GM18907 (cell line): Measurements from ENCODE around the gene NTM.

Source experiments
- ATAC-seq: cut with Tn5 transposase; IDR thresholded peaks from one replicate; pipeline ENCODE4 v1.9.1; 2021; ENCODE audit warnings: mild to moderate bottlenecking, moderate library complexity; ENCODE audit not compliant: unreplicated experiment

The NTM gene

GRCh38 chr11:131875611-131876010 lies 505.2 kb downstream of the NTM start:
- ATAC-seq: no peak

GRCh38 chr11:131877246-131877942 lies 507.0 kb downstream of the NTM start:
- ATAC-seq: no peak

DNA sequence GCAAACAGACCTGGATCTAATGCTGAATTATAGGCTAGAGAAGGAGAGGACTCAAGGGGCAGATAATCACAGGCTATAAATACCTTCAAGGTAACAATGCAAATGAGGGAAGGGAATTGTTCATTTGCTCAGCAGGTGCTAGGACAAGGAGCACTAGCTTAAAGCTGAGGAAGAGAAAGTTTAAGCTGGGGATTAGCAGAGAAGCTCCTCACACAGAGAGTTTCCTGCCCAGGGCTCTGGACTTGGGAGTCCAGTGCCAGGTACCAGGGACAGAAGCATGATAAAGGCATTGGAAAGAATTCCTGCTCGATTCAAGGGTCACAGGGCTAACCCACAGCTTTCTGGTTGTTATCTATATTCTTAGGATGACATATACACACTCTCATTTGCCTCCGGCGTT lies 509.9 kb downstream of the NTM start:
- no peak for ATAC-seq

DNA sequence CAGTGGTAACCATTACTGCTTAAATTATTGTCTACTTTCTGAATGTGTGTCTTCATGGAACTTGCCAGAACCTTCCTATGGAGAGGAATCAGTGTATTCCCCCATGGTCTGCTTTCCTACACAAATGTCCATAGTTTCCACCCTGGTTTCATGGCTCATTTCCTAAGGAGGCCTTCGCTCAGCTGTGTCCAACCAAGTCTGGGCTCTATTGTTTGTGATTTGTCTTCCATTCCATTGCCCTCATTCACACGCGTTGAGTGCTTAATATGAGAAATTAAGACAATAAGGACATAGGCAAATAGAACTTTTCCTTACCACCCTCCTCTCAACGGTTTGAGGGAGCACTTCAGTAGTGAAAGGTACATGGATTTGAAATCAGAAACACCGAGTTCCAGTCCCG lies 510.6 kb downstream of the NTM start:
- no peak for ATAC-seq

DNA sequence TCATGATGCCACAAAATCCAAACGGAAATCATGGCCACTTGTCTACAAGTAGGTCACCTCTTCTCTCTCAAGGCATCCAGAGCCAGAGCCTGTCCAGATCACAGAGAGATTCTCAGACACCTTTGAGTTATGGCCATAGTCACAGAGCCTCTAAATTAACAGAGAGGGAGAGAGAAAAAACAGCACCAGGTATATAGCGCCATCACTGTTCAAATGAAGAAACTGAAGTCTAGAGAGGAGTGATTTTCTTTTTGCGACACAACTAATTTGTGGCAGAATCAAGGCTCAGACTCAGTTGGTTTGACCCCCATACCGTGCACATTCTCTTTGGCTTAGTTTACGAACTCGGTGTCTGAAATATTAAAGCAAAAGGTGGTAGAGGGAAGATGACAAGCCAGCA lies 512.9 kb downstream of the NTM start:
- no peak for ATAC-seq

DNA sequence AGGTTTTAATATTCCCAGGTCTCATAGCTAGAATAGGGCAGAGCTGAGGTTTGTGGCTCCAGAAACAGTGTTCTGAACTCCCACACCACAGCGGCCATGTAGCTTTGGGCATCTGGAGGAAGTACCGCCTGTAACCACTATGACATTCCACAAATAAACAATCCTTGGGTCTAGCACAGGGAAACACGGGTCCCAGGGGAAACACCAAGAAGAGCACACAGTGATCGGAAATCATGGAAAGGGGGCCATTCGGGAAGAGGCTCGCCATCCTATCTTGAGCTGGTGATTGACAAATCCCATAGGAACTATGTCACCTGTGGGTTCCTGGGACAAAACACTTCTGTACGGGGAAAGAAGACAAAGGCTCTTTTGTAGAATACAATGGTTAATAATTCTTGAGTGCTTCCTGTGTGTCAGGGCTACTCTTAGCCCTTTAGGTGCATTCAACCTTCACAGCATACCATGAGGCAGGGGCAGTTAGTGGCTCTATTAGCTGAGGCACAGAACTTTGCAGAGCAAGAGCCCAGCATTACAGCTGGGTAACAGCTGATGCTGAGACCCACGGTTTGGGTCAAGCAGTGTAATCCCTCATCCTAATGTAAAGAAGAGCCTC lies 514.2 kb downstream of the NTM start:
- ATAC-seq: peak; percentile 88

- ATAC-seq: no peak
These were observed 515.0 kb downstream of the NTM start for GRCh38 chr11:131885431-131885830.

DNA sequence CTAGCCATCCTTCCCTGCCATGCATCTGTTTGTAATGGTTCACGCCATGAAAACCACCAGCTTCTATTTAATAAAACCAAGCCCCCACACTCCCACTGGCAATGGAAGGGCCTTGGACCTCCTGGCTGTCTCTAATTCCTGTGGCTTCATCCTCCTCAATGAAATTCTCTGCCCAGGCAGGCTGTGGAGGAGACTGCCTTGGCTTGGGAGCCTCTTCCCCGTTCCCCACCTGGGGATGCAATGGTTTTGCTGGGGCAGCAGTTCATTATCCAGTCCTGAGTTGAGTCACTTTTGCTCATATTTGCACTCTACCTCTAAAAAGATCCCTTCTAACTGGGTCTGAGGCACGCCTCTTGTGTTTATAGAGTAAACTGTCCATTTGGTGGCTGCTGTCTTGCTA lies 515.8 kb downstream of the NTM start:
- no peak for ATAC-seq

- no peak for ATAC-seq
These were observed 517.9 kb downstream of the NTM start for GRCh38 chr11:131888230-131888855.

- no peak for ATAC-seq
These were observed 518.7 kb downstream of the NTM start for GRCh38 chr11:131889146-131889577.

DNA sequence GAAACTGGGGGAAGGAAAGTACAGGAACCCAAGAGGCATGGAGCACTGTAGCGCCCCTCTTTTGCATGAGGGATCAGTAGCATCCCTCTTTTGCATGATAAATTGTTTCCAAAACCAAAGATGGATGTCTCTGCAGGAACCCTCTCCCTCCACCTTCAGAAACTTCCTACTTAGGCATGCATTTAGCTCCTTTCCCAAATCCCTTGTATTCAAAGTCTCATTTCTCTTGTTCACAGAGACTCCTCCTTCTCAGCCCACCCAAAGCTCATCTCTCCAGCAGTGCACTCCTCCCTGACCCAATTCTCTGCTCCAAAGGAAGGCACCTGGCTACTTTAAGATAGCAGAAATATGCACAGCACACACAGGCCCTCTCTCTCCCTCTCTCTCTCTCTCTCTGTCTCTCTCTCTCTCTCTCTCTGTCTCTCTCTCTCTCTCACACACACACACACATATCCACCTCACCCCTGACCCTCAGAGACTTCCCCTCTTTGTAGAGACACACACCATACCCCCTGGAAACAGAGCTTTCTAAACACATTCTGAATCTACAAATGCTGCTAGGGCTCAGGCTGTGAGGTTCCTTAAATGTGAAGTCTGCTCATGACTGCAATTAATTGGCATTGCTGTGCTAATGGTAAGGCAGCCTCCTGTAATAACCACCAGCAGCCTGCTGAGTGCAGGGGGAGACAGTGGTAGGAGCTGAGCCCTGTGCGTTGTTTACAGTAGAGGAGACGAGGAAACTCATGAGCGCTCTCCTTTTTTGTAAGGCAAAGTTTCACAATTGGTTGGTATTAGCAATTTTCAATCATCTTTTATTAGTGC lies 519.6 kb downstream of the NTM start:
- ATAC-seq: no peak

- peak; percentile 95 for ATAC-seq
These were observed 522.9 kb downstream of the NTM start for GRCh38 chr11:131893103-131893890.

GRCh38 chr11:131893988-131894387 lies 523.6 kb downstream of the NTM start:
- ATAC-seq: no peak

- no peak for ATAC-seq
These were observed 524.5 kb downstream of the NTM start for GRCh38 chr11:131894615-131895544.

- no peak for ATAC-seq
These were observed 525.5 kb downstream of the NTM start for GRCh38 chr11:131895865-131896264.

DNA sequence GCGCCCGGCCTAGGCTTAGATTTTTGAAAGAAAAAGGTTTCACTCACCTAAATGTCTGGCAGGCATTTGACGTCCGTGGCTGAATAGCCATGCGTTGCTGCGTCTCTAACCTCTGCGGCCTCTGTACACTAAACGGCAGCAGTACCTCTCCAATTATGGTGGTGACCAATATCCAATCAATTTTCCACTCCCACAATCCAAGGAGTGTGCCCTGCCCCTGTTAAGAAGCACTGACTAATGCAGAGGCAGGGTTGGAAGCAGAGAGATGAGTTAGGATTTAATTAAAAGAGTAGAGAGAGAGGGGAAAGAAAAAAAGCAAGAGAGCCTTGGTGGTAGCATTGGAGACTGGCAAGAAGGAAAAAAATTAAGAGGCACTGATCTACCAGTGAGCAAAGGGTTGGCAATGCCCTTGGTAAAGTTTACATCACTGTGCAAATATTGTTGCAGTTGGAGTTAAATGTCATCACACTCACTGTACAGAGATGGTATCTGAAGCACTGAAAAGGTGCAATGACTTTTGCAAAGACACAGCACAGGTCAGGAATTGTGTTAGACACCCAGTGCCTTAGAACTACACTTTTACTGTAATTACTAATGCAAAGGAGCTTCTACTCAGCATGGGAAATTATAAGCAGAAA lies 526.7 kb downstream of the NTM start:
- no peak for ATAC-seq

DNA sequence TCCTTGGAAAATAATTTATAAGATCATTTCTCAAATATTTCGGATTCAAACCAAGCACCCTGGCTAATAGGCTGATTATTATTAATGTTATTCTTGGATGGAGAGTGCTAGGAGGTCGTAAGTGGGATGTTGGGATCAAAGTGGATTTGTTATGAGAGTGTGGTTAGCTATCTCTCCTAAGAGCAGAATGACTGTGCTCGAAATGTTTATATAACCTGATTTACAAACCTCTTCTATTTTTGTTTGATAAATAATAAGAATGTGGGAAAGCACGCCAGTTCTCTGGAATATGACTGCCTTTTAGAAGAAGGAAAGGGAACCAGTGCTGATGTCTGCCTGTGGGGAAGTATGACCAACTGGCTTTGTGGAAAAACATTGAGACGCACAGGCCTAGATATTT lies 527.5 kb downstream of the NTM start:
- no peak for ATAC-seq

DNA sequence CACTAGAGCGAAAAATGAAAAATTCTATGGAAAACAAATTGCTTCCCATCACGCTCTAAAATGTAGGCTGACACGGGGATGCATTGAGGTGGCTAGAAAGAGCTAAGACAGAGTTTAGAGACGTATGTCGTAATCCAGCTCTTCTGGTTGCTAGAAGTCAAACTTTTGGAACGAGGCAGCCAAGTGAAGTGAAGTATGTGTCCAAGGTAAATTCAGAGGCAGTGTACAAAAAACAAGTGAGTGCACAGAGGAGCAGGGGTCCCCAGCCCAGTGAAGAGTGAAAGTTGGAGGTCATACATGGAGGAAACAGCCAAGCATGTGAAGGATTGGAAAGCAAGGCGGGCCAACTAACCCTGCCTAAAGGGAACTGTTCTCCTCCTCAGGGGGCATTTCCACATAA lies 528.5 kb downstream of the NTM start:
- no peak for ATAC-seq

- peak; percentile 55 for ATAC-seq
These were observed 529.6 kb downstream of the NTM start for GRCh38 chr11:131899950-131900580.
